HepG2 (cell line): Measurements from ENCODE around the gene NBEAL1.

Experiments used
- KAT7 ChIP-seq: IDR thresholded peaks from 2 replicates; pipeline ENCODE4 v1.6.1; 2018; ENCODE audit warnings: borderline replicate concordance, missing compliant biosample characterization
- POLR2A ChIP-seq, 2 experiments: IDR thresholded peaks; 2 replicates each; pipeline ENCODE4 v1.6.1; 2011; ENCODE audit warnings: low read depth in 2 of 2, low read length in 2 of 2, mild to moderate bottlenecking in 1 of 2, moderate library complexity in 1 of 2; ENCODE audit not compliant: insufficient read depth in 1 of 2
- POLR2AphosphoS5 ChIP-seq: IDR thresholded peaks from 2 replicates; pipeline ENCODE4 v1.6.1; 2012; ENCODE audit warnings: low read depth, low read length
- ZBTB1 ChIP-seq: sonication (generic); formaldehyde crosslinking; IDR thresholded peaks from 2 replicates; pipeline ENCODE4 v1.4.0; 2020; ENCODE audit warnings: missing genetic modification reagents, borderline replicate concordance
- TF ChIP-seq, protein P1 (sequence below): sonication (generic); formaldehyde crosslinking; IDR thresholded peaks from 2 replicates; pipeline ENCODE4; 2020; ENCODE audit warnings: missing genetic modification reagents, mild to moderate bottlenecking, borderline replicate concordance
- TF ChIP-seq, protein P2 (sequence below), 2 experiments: fragments of 450-650 bp in 1 of 2; sonication (generic) in 1 of 2; formaldehyde crosslinking in 1 of 2; IDR thresholded peaks; 2 replicates each; pipeline versions ENCODE4 v1.6.1 to v1.8.0; 2016 to 2022; ENCODE audit warnings: antibody characterized with exemption in 1 of 2, mild to moderate bottlenecking in 1 of 2, missing genetic modification reagents in 1 of 2

DNA sequence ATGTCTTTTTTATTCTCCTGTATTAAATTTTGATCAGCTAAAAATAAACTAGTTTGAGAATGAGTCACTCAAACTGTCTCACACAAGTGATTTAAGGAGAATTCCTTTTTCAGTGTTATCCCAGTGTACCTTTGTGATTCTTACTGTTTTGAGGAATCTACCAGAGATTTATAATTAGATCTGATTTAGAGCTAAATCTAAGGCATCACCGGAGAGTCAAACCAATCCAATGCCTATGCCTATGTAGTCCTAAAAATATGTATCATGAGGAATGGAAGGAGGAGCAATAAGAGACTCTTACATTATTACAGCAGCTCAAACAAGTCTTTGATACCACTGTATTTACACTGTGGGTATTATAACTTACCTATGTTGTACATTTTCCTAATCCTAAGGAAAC, 160.7 kb downstream of the NBEAL1 start:
- TF ChIP-seq KAT7 (no peak), POLR2AphosphoS5 (no peak), ZBTB1 (CRISPR knock-in tag) (no peak), POLR2A (IDR thresholded peaks at IDR 0.05; ENCODE audit: insufficient read depth in 1 of 2, low read depth in 2 of 2, low read length in 2 of 2) (no peak)
- TF ChIP-seq, protein P1, sequence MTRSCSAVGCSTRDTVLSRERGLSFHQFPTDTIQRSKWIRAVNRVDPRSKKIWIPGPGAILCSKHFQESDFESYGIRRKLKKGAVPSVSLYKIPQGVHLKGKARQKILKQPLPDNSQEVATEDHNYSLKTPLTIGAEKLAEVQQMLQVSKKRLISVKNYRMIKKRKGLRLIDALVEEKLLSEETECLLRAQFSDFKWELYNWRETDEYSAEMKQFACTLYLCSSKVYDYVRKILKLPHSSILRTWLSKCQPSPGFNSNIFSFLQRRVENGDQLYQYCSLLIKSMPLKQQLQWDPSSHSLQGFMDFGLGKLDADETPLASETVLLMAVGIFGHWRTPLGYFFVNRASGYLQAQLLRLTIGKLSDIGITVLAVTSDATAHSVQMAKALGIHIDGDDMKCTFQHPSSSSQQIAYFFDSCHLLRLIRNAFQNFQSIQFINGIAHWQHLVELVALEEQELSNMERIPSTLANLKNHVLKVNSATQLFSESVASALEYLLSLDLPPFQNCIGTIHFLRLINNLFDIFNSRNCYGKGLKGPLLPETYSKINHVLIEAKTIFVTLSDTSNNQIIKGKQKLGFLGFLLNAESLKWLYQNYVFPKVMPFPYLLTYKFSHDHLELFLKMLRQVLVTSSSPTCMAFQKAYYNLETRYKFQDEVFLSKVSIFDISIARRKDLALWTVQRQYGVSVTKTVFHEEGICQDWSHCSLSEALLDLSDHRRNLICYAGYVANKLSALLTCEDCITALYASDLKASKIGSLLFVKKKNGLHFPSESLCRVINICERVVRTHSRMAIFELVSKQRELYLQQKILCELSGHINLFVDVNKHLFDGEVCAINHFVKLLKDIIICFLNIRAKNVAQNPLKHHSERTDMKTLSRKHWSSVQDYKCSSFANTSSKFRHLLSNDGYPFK (CRISPR knock-in tag): no peak
- TF ChIP-seq, protein P2, sequence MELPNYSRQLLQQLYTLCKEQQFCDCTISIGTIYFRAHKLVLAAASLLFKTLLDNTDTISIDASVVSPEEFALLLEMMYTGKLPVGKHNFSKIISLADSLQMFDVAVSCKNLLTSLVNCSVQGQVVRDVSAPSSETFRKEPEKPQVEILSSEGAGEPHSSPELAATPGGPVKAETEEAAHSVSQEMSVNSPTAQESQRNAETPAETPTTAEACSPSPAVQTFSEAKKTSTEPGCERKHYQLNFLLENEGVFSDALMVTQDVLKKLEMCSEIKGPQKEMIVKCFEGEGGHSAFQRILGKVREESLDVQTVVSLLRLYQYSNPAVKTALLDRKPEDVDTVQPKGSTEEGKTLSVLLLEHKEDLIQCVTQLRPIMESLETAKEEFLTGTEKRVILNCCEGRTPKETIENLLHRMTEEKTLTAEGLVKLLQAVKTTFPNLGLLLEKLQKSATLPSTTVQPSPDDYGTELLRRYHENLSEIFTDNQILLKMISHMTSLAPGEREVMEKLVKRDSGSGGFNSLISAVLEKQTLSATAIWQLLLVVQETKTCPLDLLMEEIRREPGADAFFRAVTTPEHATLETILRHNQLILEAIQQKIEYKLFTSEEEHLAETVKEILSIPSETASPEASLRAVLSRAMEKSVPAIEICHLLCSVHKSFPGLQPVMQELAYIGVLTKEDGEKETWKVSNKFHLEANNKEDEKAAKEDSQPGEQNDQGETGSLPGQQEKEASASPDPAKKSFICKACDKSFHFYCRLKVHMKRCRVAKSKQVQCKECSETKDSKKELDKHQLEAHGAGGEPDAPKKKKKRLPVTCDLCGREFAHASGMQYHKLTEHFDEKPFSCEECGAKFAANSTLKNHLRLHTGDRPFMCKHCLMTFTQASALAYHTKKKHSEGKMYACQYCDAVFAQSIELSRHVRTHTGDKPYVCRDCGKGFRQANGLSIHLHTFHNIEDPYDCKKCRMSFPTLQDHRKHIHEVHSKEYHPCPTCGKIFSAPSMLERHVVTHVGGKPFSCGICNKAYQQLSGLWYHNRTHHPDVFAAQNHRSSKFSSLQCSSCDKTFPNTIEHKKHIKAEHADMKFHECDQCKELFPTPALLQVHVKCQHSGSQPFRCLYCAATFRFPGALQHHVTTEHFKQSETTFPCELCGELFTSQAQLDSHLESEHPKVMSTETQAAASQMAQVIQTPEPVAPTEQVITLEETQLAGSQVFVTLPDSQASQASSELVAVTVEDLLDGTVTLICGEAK (IDR thresholded peaks at IDR 0.05): no peak
- TF ChIP-seq, protein P2 (CRISPR knock-in tag; IDR thresholded peaks at IDR 0.05): no peak
